Measurements from ENCODE around the gene BST1.

Gene BST1

GRCh38 chr4:15676899-15677298 is 26.0 kb upstream of the BST1 start:
- no peak for DNase-seq

- no peak for DNase-seq
Observed at GRCh38 chr4:15677507-15677988, 25.3 kb upstream of the BST1 start.

- no peak for DNase-seq
Observed at GRCh38 chr4:15681067-15681371, 21.8 kb upstream of the BST1 start.

GRCh38 chr4:15681372-15682241 is 21.3 kb upstream of the BST1 start, which contains the start of gene FAM200B:
Gene FAM200B (plus strand): TSS chr4:15681827. CDS start chr4:15686978, 5,151 bp downstream.
- peak; percentile 99 for DNase-seq

- DNase-seq, result peak; percentile 48
Observed at GRCh38 chr4:15682242-15683142, 20.4 kb upstream of the BST1 start.

- DNase-seq, result peak; percentile 29
Observed at GRCh38 chr4:15683143-15683495, 19.7 kb upstream of the BST1 start.

- no peak for DNase-seq
Observed at GRCh38 chr4:15684498-15684897, 18.4 kb upstream of the BST1 start.

GRCh38 chr4:15688051-15688450 is 14.8 kb upstream of the BST1 start:
- no peak for DNase-seq

GRCh38 chr4:15689540-15689939 is 13.3 kb upstream of the BST1 start:
- peak; percentile 41 for DNase-seq

GRCh38 chr4:15690020-15690809 is 12.7 kb upstream of the BST1 start:
- peak; percentile 58 for DNase-seq

GRCh38 chr4:15691346-15692135 is 11.3 kb upstream of the BST1 start:
- DNase-seq, result no peak

GRCh38 chr4:15692602-15693001 is 10.3 kb upstream of the BST1 start:
- DNase-seq, result no peak

- DNase-seq, result no peak
Observed at GRCh38 chr4:15694431-15694830, 8.4 kb upstream of the BST1 start.

GRCh38 chr4:15695240-15695699 is 7.6 kb upstream of the BST1 start:
- DNase-seq, result no peak

- DNase-seq, result no peak
Observed at GRCh38 chr4:15695729-15696128, 7.1 kb upstream of the BST1 start.

GRCh38 chr4:15696866-15697265 is 6.0 kb upstream of the BST1 start:
- peak; percentile 26 for DNase-seq

- DNase-seq, result no peak
Observed at GRCh38 chr4:15703439-15703838, 574 bp downstream of the BST1 start.

- DNase-seq, result no peak
Observed at GRCh38 chr4:15704129-15704528, 1.3 kb downstream of the BST1 start.

GRCh38 chr4:15706646-15707362 is 3.9 kb downstream of the BST1 start:
- no peak for DNase-seq

- no peak for DNase-seq
Observed at GRCh38 chr4:15707363-15707715, 4.5 kb downstream of the BST1 start.

GRCh38 chr4:15711762-15712161 is 8.9 kb downstream of the BST1 start:
- DNase-seq, result no peak
